OCI-LY1 (cell line): ENCODE results near the gene CACFD1.

Source experiments
- H2AFZ ChIP-seq: fragments of 200-600 bp; sonication (generic), shearing (Covaris generic); 2 replicates; pipeline ENCODE4 v1.6.0; 2014; ENCODE audit warnings: antibody characterized with exemption, mild to moderate bottlenecking, low read length
- H3F3A ChIP-seq: fragments of 200-600 bp; sonication (generic), shearing (Covaris generic); 2 replicates; pipeline ENCODE4 v1.6.0; 2014; ENCODE audit warnings: mild to moderate bottlenecking, antibody characterized with exemption, low read length, moderate library complexity; ENCODE audit not compliant: insufficient read depth
- H3K27ac ChIP-seq: fragments of 200-600 bp; sonication (generic); 2 replicates; pipeline ENCODE4 v1.5.1; 2014; ENCODE audit warnings: low read length, mixed run types, mild to moderate bottlenecking, low read depth; ENCODE audit not compliant: poor library complexity, severe bottlenecking
- H3K27me3 ChIP-seq: fragments of 200-600 bp; sonication (generic); 2 replicates; pipeline ENCODE4 v1.6.0; 2014; ENCODE audit warnings: antibody characterized with exemption, mild to moderate bottlenecking, low read length, moderate library complexity; ENCODE audit not compliant: insufficient read depth
- H3K36me3 ChIP-seq: fragments of 200-600 bp; sonication (generic); 2 replicates; pipeline ENCODE4 v1.6.1; 2014; ENCODE audit warnings: mild to moderate bottlenecking, antibody characterized with exemption, low read length, moderate library complexity, mixed read lengths; ENCODE audit not compliant: insufficient read depth
- H3K4me1 ChIP-seq: fragments of 200-600 bp; sonication (generic); 2 replicates; pipeline ENCODE4 v1.5.1; 2014; ENCODE audit warnings: mild to moderate bottlenecking, low read length, moderate library complexity; ENCODE audit not compliant: insufficient read depth, severe bottlenecking
- H3K4me2 ChIP-seq: fragments of 200-600 bp; sonication (generic), shearing (Covaris generic); 2 replicates; pipeline ENCODE4 v1.6.1; 2014; ENCODE audit warnings: low read length
- H3K4me3 ChIP-seq: fragments of 200-600 bp; sonication (generic); 2 replicates; pipeline ENCODE4 v1.5.1; 2014; ENCODE audit warnings: low read length, low read depth, mild to moderate bottlenecking, mixed read lengths; ENCODE audit not compliant: poor library complexity, severe bottlenecking
- H3K79me2 ChIP-seq: fragments of 200-600 bp; shearing (Covaris generic); 2 replicates; pipeline ENCODE4 v1.6.1; 2016; ENCODE audit warnings: mixed run types, low read length, mixed read lengths; ENCODE audit not compliant: insufficient read depth
- H3K9ac ChIP-seq: fragments of 200-600 bp; sonication (generic), shearing (Covaris generic); 2 replicates; pipeline ENCODE4 v1.6.1; 2014; ENCODE audit warnings: mild to moderate bottlenecking, low read length, mixed read lengths
- H3K9me2 ChIP-seq: fragments of 200-600 bp; sonication (generic), shearing (Covaris generic); 2 replicates; pipeline ENCODE4 v1.6.1; 2014; ENCODE audit warnings: low read depth, mild to moderate bottlenecking, low read length, mixed read lengths
- H3K9me3 ChIP-seq: fragments of 200-600 bp; shearing (Covaris generic); 2 replicates; pipeline ENCODE4 v1.6.1; 2014; ENCODE audit warnings: low read length, mixed read lengths
- H4K20me1 ChIP-seq: fragments of 200-600 bp; sonication (generic), shearing (Covaris generic); 2 replicates; pipeline ENCODE4 v1.6.0; 2016; ENCODE audit warnings: mild to moderate bottlenecking, low read length; ENCODE audit not compliant: insufficient read depth
- CTCF ChIP-seq: fragments of 200-600 bp; sonication (generic), shearing (Covaris generic); IDR thresholded peaks from 2 replicates; pipeline ENCODE4 v1.5.1; 2017; ENCODE audit warnings: mild to moderate bottlenecking, antibody characterized with exemption, low read length, moderate library complexity, mixed read lengths
- EZH2 ChIP-seq: fragments of 200-600 bp; sonication (generic), shearing (Covaris generic); IDR thresholded peaks from 2 replicates; pipeline ENCODE4 v1.8.0; 2017; ENCODE audit warnings: borderline replicate concordance, mixed run types, mild to moderate bottlenecking, antibody characterized with exemption, low read length, moderate library complexity, mixed read lengths

CACFD1 gene

GRCh38 chr9:133429214-133429613 lies 30.6 kb upstream of the CACFD1 start:
- H3K9me3 ChIP-seq = no peaks in the 10 kb centered on the region
- TF ChIP-seq EZH2 (no peak), CTCF (no peak)
- H3K79me2 ChIP-seq = no peaks in the 10 kb centered on the region
- H3K9me2 ChIP-seq = no peaks in the 10 kb centered on the region
- no peak overlapping the region for H2AFZ ChIP-seq
- no peaks in the 10 kb centered on the region for H3F3A ChIP-seq
- peaks cover 15% of the 10 kb centered on the region; the same call in 1 of the 2 replicates for H3K27me3 ChIP-seq
- H3K36me3 ChIP-seq = no peaks in the 10 kb centered on the region
- H4K20me1 ChIP-seq = no peaks in the 10 kb centered on the region
- H3K27ac ChIP-seq = no peak overlapping the region
- no peak overlapping the region for H3K9ac ChIP-seq
- H3K4me2 ChIP-seq = no peak overlapping the region
- H3K4me3 ChIP-seq = no peak overlapping the region
- no peaks in the 10 kb centered on the region for H3K4me1 ChIP-seq

DNA sequence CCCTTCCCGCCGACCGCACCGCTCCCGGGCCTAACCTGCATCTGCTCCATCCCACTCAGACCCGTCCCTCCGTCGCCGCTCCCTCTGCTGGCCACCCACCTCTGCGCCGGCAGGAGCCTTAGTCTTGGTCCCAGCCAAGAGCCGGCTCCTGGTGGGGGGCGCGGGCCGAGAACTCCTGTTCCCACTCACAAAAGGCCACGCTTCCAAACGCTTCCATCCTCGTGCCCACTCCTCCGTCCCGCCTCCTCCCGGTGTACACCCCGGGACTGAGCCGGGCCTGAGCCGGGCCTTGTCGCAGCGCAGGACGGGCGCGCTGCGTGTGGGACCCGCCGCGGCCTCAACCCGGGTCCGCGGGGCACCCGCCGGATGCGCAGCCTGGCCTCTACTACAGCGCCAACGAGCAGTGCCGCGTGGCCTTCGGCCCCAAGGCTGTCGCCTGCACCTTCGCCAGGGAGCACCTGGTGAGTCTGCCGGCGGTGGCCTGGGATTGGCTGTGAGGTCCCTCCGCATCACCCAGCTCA lies 30.1 kb upstream of the CACFD1 start:
- H3K79me2 ChIP-seq = no peaks in the 10 kb centered on the region
- H3K9me3 ChIP-seq = no peaks in the 10 kb centered on the region
- H4K20me1 ChIP-seq = no peaks in the 10 kb centered on the region
- H3K9ac ChIP-seq = no peak overlapping the region
- no peaks in the 10 kb centered on the region for H3K4me1 ChIP-seq
- no peak overlapping the region for H3K27ac ChIP-seq
- H3F3A ChIP-seq = no peaks in the 10 kb centered on the region
- H3K4me3 ChIP-seq = no peak overlapping the region
- no peak overlapping the region for H2AFZ ChIP-seq
- H3K27me3 ChIP-seq = peaks cover 15% of the 10 kb centered on the region; the same call in 1 of the 2 replicates
- no peaks in the 10 kb centered on the region for H3K36me3 ChIP-seq
- no peak overlapping the region for H3K4me2 ChIP-seq
- no peaks in the 10 kb centered on the region for H3K9me2 ChIP-seq
- TF ChIP-seq EZH2 (no peak), CTCF (no peak)

- Histone ChIP-seq H3K9ac (no peak overlapping the region), H3K27ac (no peak overlapping the region), H3K4me3 (no peak overlapping the region), H3K27me3 (peaks cover 15% of the 10 kb centered on the region; the same call in 1 of the 2 replicates), H2AFZ (no peak overlapping the region), H3K36me3 (no peaks in the 10 kb centered on the region), H3K4me1 (no peaks in the 10 kb centered on the region), H3K4me2 (no peak overlapping the region), H3K9me3 (no peaks in the 10 kb centered on the region), H3K79me2 (no peaks in the 10 kb centered on the region), H3F3A (no peaks in the 10 kb centered on the region), H4K20me1 (no peaks in the 10 kb centered on the region), H3K9me2 (no peaks in the 10 kb centered on the region)
- TF ChIP-seq EZH2 = no peak
- no peak for TF ChIP-seq CTCF
These were observed 29.5 kb upstream of the CACFD1 start for GRCh38 chr9:133430244-133430643.
